Right cardiac atrium (tissue), 5 donors: Measurements from ENCODE around the gene GDF15. TPM values are rescaled to one million over a fixed set of nuclear protein-coding genes. Genes with fewer than 3 reads are reported as not detected.

Experiments used
- ATAC-seq, 2 donors: fragments of 200-7000 bp; cut with Tn5 transposase; one replicate each; pipeline versions ENCODE4 v1.8.0 to v1.9.1; 2020; ENCODE audit warnings: moderate library complexity in 2 of 2, mild to moderate bottlenecking in 1 of 2
- DNase-seq, 3 donors: peaks; one replicate each; pipeline ENCODE4 v3.0.0-alpha.2; 2020
- H3K27ac ChIP-seq: one replicate; pipeline ENCODE4 v1.5.1; 2013; ENCODE audit warnings: mild to moderate bottlenecking, low read length, control low read depth, moderate library complexity
- H3K27me3 ChIP-seq: one replicate; pipeline ENCODE4 v1.6.1; 2013; ENCODE audit not compliant: control insufficient read depth, insufficient read depth
- H3K4me1 ChIP-seq: one replicate; pipeline ENCODE4 v1.6.1; 2013; ENCODE audit warnings: low read length; ENCODE audit not compliant: control insufficient read depth, insufficient read depth
- H3K4me3 ChIP-seq: one replicate; pipeline ENCODE4 v1.5.1; 2013; ENCODE audit warnings: low read length, control low read depth
- H3K9me3 ChIP-seq: one replicate; pipeline ENCODE4 v1.6.1; 2013; ENCODE audit warnings: low read length; ENCODE audit not compliant: control insufficient read depth
- WGBS: extraction: QIAGEN DNeasy Blood & Tissue Kit; methylation state at CpG from one replicate; pipeline ENCODE4 v1.1.7; 2013; 5-methylcytosine and 5-hydroxymethylcytosine counted together
- intact Hi-C, 4 donors: fragments of 100-400 bp; cut with DNase I; formaldehyde crosslinking; loops; one replicate each; pipeline versions ENCODE4 v1.11.0 to v1.14.0; 2022 to 2023
- polyA plus RNA-seq: library from polyadenylated mRNA; stranded (reverse); fragments of 200-250 nt; gene quantifications from one replicate; pipeline ENCODE4 v1.2.3, GENCODE V29; 2013
- total RNA-seq, 4 donors: library from RNA; stranded (reverse); fragmentation: NEBNext Ultra II Directional; extraction: Animal tissue kit (Norgen Biotek cat#: 25700); gene quantifications; one replicate each; pipeline ENCODE4 v1.2.1, GENCODE V29; 2021
- donor health status: healthy with polysubstance abuse.
- donor health status: DM: no; HTN: yes; CAD: no.
- donor health status: DM: no; HTN: no; CAD: no.
- donor health status: DM: no; HTN: yes; CAD: no; lungs with severe emphysema.
- donor health status: DM: yes; HTN: yes; CAD: no.

GDF15 gene
- total and polyA plus RNA-seq, 5 donors: 0.25 to 0.60 (median 0.52) TPM; not detected in 1

- peak in 2 of 3 donors; percentile 55 to 70 for DNase-seq
- no peaks in the 10 kb centered on the region for H3K27me3 ChIP-seq
- H3K4me1 ChIP-seq: peaks cover 18% of the 10 kb centered on the region
- ATAC-seq: no peak
- no peak overlapping the region for H3K27ac ChIP-seq
- H3K4me3 ChIP-seq: no peak overlapping the region
- H3K9me3 ChIP-seq: no peaks in the 10 kb centered on the region
- intact Hi-C loops: no loop called here
- 76% methylated on average over 16 of the region's 16 CpGs for WGBS
These were observed 41.3 kb downstream of the GDF15 start for GRCh38 chr19:18427080-18427742.

GRCh38 chr19:18427743-18428113, 41.8 kb downstream of the GDF15 start:
- Histone ChIP-seq H3K4me3 (no peak overlapping the region), H3K4me1 (peaks cover 18% of the 10 kb centered on the region), H3K9me3 (no peaks in the 10 kb centered on the region), H3K27me3 (no peaks in the 10 kb centered on the region), H3K27ac (no peak overlapping the region)
- intact Hi-C loops: no loop called here
- 81% methylated on average over 12 of the region's 12 CpGs for WGBS
- ATAC-seq (no peak), DNase-seq (peak in 1 of 3 donors; percentile 56)

- DNase-seq (peak in 1 of 3 donors; percentile 56), ATAC-seq (no peak)
- Histone ChIP-seq H3K9me3 (no peaks in the 10 kb centered on the region), H3K27ac (no peak overlapping the region), H3K4me3 (no peak overlapping the region), H3K4me1 (peaks cover 18% of the 10 kb centered on the region), H3K27me3 (no peaks in the 10 kb centered on the region)
- 69% methylated on average over 17 of the region's 17 CpGs for WGBS
- intact Hi-C loops: no loop called here
These were observed 42.3 kb downstream of the GDF15 start for GRCh38 chr19:18428173-18428786.

- H3K27me3 ChIP-seq: no peaks in the 10 kb centered on the region
- 6% methylated on average over 77 of the region's 77 CpGs for WGBS
- intact Hi-C loops: no loop called here
- no peaks in the 10 kb centered on the region for H3K9me3 ChIP-seq
- DNase-seq (peak; percentile 89 to 95 (median 95)), ATAC-seq (peak; percentile 64 to 75)
- peak overlapping the region; percentile 35 for H3K27ac ChIP-seq
- H3K4me1 ChIP-seq: peaks cover 13% of the 10 kb centered on the region
- H3K4me3 ChIP-seq: peak overlapping the region; percentile 49
These were observed 43.1 kb downstream of the GDF15 start for GRCh38 chr19:18428787-18429674.

GRCh38 chr19:18429717-18430416, 43.9 kb downstream of the GDF15 start:
- H3K9me3 ChIP-seq: no peaks in the 10 kb centered on the region
- H3K4me3 ChIP-seq: no peak overlapping the region
- H3K27me3 ChIP-seq: no peaks in the 10 kb centered on the region
- no peak overlapping the region for H3K27ac ChIP-seq
- H3K4me1 ChIP-seq: peaks cover 13% of the 10 kb centered on the region
- DNase-seq: peak in 1 of 3 donors; percentile 61
- intact Hi-C loops: no loop called here
- no peak for ATAC-seq
- WGBS: 57% methylated on average over 13 of the region's 13 CpGs

- Histone ChIP-seq H3K27me3 (no peaks in the 10 kb centered on the region), H3K27ac (no peak overlapping the region), H3K4me3 (no peak overlapping the region), H3K9me3 (no peaks in the 10 kb centered on the region), H3K4me1 (peaks cover 11% of the 10 kb centered on the region)
- 86% methylated on average over 21 of the region's 21 CpGs for WGBS
- ATAC-seq: no peak
- DNase-seq: peak in 2 of 3 donors; percentile 70 to 76
- intact Hi-C loops: no loop called here
These were observed 44.6 kb downstream of the GDF15 start for GRCh38 chr19:18430417-18431144.

- Histone ChIP-seq H3K27me3 (no peaks in the 10 kb centered on the region), H3K27ac (no peak overlapping the region), H3K4me1 (peaks cover 3% of the 10 kb centered on the region), H3K4me3 (no peak overlapping the region), H3K9me3 (no peaks in the 10 kb centered on the region)
- intact Hi-C loops: no loop called here
- no peak for ATAC-seq
- WGBS: 84% methylated on average over 34 of the region's 34 CpGs
- peak in 2 of 3 donors; percentile 61 to 76 for DNase-seq
These were observed 45.6 kb downstream of the GDF15 start for GRCh38 chr19:18431351-18432197.

GRCh38 chr19:18432275-18433014, 46.5 kb downstream of the GDF15 start:
- no peak for ATAC-seq
- no peak overlapping the region for H3K4me3 ChIP-seq
- DNase-seq: peak in 1 of 3 donors; percentile 39
- H3K4me1 ChIP-seq: no peaks in the 10 kb centered on the region
- no peaks in the 10 kb centered on the region for H3K27me3 ChIP-seq
- no peak overlapping the region for H3K27ac ChIP-seq
- WGBS: 72% methylated on average over 13 of the region's 13 CpGs
- H3K9me3 ChIP-seq: no peaks in the 10 kb centered on the region
- intact Hi-C loops: no loop called here

GRCh38 chr19:18433015-18433691, 47.2 kb downstream of the GDF15 start:
- no peak for ATAC-seq
- WGBS: 13% methylated on average over 59 of the region's 59 CpGs
- DNase-seq: peak; percentile 58 to 87 (median 77)
- Histone ChIP-seq H3K9me3 (no peaks in the 10 kb centered on the region), H3K4me3 (peak overlapping the region; percentile 27), H3K4me1 (peaks cover under 1% of the 10 kb centered on the region), H3K27ac (no peak overlapping the region), H3K27me3 (no peaks in the 10 kb centered on the region)
- intact Hi-C loops: no loop called here
